Stomach (tissue), 4 donors: ENCODE measurements around the gene TDRD3.

ENCODE experiments used
- EP300 ChIP-seq: sonication (generic); formaldehyde crosslinking; IDR thresholded peaks from one replicate; pipeline ENCODE4 v1.6.1; 2017; ENCODE audit warnings: antibody characterized with exemption
- TF ChIP-seq, protein P1 (sequence below), 7 experiments: fragments of 450-650 bp in 4 of 7; fragments of 200-600 bp in 3 of 7; sonication (generic) in 3 of 7; IDR thresholded peaks; one replicate each; pipeline ENCODE4 v1.5.1; 2016 to 2019; ENCODE audit warnings: antibody characterized with exemption in 7 of 7, control low read depth in 2 of 7, mild to moderate bottlenecking in 1 of 7

DNA sequence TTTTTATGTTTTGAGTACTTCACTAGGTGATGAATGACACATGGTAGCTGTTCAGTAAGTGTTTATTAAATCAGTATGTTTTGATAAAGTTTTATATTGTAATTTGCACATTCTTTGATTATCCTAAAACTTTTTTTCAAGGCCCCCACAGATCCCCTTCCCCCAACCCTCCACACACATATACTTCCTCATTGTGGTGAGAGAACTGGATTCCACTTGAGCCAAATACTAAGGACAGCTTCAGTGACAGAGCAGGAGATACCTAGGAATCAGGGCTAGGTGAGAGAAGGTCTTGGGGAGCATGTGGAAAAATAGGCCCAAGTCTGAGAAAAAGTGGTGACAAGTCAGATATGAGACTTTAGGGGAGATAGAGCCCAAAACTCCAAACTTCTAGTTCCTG lies 174.6 kb downstream of the TDRD3 start:
- TF ChIP-seq EP300 = no peak
- TF ChIP-seq, protein P1, sequence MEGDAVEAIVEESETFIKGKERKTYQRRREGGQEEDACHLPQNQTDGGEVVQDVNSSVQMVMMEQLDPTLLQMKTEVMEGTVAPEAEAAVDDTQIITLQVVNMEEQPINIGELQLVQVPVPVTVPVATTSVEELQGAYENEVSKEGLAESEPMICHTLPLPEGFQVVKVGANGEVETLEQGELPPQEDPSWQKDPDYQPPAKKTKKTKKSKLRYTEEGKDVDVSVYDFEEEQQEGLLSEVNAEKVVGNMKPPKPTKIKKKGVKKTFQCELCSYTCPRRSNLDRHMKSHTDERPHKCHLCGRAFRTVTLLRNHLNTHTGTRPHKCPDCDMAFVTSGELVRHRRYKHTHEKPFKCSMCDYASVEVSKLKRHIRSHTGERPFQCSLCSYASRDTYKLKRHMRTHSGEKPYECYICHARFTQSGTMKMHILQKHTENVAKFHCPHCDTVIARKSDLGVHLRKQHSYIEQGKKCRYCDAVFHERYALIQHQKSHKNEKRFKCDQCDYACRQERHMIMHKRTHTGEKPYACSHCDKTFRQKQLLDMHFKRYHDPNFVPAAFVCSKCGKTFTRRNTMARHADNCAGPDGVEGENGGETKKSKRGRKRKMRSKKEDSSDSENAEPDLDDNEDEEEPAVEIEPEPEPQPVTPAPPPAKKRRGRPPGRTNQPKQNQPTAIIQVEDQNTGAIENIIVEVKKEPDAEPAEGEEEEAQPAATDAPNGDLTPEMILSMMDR (IDR thresholded peaks at IDR 0.05) = no peak
